Prostate gland (tissue), 2 donors: Measurements from ENCODE around the gene SPRYD7.

Experiments
- POLR2A ChIP-seq: fragments of 450-650 bp; IDR thresholded peaks from one replicate; pipeline ENCODE4 v1.6.1; 2016; ENCODE audit warnings: antibody characterized with exemption, mild to moderate bottlenecking
- TF ChIP-seq, protein P1 (sequence below), 4 experiments: fragments of 200-600 bp in 2 of 4; fragments of 450-650 bp in 2 of 4; sonication (generic) in 2 of 4; IDR thresholded peaks; 1 replicate in 3 of 4; 2 replicates in 1 of 4; pipeline ENCODE4 v1.5.1; 2016 to 2019; ENCODE audit warnings: antibody characterized with exemption in 4 of 4, mild to moderate bottlenecking in 2 of 4, moderate library complexity in 2 of 4

DNA sequence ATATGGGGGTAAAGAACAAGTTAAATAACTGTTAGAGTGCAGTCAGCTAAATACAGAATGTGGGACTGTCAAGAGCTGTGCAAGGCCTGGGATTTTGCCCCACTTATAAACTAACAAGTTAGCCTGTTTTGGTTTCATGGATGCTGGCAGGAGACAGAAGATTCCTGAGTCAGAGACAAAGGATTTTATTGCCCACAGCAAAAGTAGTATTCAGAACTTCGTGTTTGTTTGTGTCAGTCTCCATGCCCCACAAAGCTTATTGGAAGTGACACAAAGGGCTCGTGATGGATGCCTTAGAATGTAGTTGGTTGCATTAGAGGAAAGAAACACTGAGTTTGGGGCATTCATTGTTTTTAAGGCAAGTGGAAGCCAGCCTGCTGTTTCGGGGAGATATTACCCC lies 22.2 kb upstream of the SPRYD7 start:
- TF ChIP-seq, protein P1, sequence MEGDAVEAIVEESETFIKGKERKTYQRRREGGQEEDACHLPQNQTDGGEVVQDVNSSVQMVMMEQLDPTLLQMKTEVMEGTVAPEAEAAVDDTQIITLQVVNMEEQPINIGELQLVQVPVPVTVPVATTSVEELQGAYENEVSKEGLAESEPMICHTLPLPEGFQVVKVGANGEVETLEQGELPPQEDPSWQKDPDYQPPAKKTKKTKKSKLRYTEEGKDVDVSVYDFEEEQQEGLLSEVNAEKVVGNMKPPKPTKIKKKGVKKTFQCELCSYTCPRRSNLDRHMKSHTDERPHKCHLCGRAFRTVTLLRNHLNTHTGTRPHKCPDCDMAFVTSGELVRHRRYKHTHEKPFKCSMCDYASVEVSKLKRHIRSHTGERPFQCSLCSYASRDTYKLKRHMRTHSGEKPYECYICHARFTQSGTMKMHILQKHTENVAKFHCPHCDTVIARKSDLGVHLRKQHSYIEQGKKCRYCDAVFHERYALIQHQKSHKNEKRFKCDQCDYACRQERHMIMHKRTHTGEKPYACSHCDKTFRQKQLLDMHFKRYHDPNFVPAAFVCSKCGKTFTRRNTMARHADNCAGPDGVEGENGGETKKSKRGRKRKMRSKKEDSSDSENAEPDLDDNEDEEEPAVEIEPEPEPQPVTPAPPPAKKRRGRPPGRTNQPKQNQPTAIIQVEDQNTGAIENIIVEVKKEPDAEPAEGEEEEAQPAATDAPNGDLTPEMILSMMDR (IDR thresholded peaks at IDR 0.05), result no peak
- no peak for TF ChIP-seq POLR2A
